Loucy (cell line): ENCODE data around the gene CD248.

Experiments used
- H2AFZ ChIP-seq: fragments of 200-600 bp; sonication (generic); 2 replicates; pipeline ENCODE4 v1.6.0; 2016; ENCODE audit warnings: antibody characterized with exemption, mild to moderate bottlenecking, low read length, moderate library complexity
- H3F3A ChIP-seq: fragments of 200-600 bp; 2 replicates; pipeline ENCODE4 v1.6.0; 2016; ENCODE audit warnings: antibody characterized with exemption, low read depth, mild to moderate bottlenecking
- H3K27me3 ChIP-seq: fragments of 200-600 bp; sonication (generic); 2 replicates; pipeline ENCODE4 v1.6.1; 2014; ENCODE audit warnings: low read length, mild to moderate bottlenecking; ENCODE audit not compliant: insufficient read depth, poor library complexity, severe bottlenecking
- H3K36me3 ChIP-seq: fragments of 200-600 bp; sonication (generic); 2 replicates; pipeline ENCODE4 v1.6.1; 2016; ENCODE audit warnings: low read length; ENCODE audit not compliant: insufficient read depth
- H3K4me1 ChIP-seq: fragments of 200-600 bp; sonication (generic); 2 replicates; pipeline ENCODE4 v1.5.1; 2014; ENCODE audit warnings: low read length, mild to moderate bottlenecking; ENCODE audit not compliant: insufficient read depth, poor library complexity, severe bottlenecking
- H3K4me2 ChIP-seq: fragments of 200-600 bp; sonication (generic); 2 replicates; pipeline ENCODE4 v1.6.0; 2014; ENCODE audit warnings: antibody characterized with exemption, low read length, low read depth, mild to moderate bottlenecking; ENCODE audit not compliant: poor library complexity, severe bottlenecking
- H3K4me3 ChIP-seq: fragments of 200-600 bp; sonication (generic); 2 replicates; pipeline ENCODE4 v1.5.1; 2014; ENCODE audit warnings: low read length, mild to moderate bottlenecking, mixed read lengths; ENCODE audit not compliant: poor library complexity, severe bottlenecking
- H3K79me2 ChIP-seq: fragments of 200-600 bp; sonication (generic); 2 replicates; pipeline ENCODE4 v1.6.1; 2014; ENCODE audit warnings: low read length; ENCODE audit not compliant: insufficient read depth
- H3K9ac ChIP-seq: fragments of 200-600 bp; sonication (generic); 2 replicates; pipeline ENCODE4 v1.6.0; 2014; ENCODE audit warnings: mild to moderate bottlenecking, low read depth, low read length, moderate library complexity; ENCODE audit not compliant: poor library complexity, severe bottlenecking
- H3K9me2 ChIP-seq: fragments of 200-600 bp; sonication (generic); replicated peaks from 2 replicates; pipeline ENCODE4 v1.6.1; 2016; ENCODE audit warnings: low read depth, low read length, mixed read lengths
- H3K9me3 ChIP-seq: fragments of 200-600 bp; sonication (generic); 2 replicates; pipeline ENCODE4 v1.6.1; 2014; ENCODE audit warnings: mild to moderate bottlenecking, antibody characterized with exemption, low read length, low read depth; ENCODE audit not compliant: insufficient read depth
- H4K20me1 ChIP-seq: fragments of 200-600 bp; sonication (generic); 2 replicates; pipeline ENCODE4 v1.6.0; 2014; ENCODE audit warnings: antibody characterized with exemption, low read length, mild to moderate bottlenecking; ENCODE audit not compliant: insufficient read depth, poor library complexity, severe bottlenecking
- CTCF ChIP-seq: fragments of 200-600 bp; sonication (generic); conservative IDR thresholded peaks from 2 replicates; pipeline ENCODE4 v1.5.1; 2014; ENCODE audit warnings: mild to moderate bottlenecking, antibody characterized with exemption, low read length
- EZH2phosphoT487 ChIP-seq: fragments of 200-600 bp; IDR thresholded peaks from 2 replicates; pipeline ENCODE4 v1.6.1; 2018; ENCODE audit warnings: antibody characterized with exemption, mild to moderate bottlenecking, moderate library complexity, borderline replicate concordance

CD248 gene

GRCh38 chr11:66339162-66339675 is 22.4 kb upstream of the CD248 start:
- Histone ChIP-seq H3K4me3 (no peak overlapping the region), H3K9me3 (no peaks in the 10 kb centered on the region), H3K4me2 (no peak overlapping the region), H2AFZ (no peak overlapping the region), H3K79me2 (peaks cover 15% of the 10 kb centered on the region), H3K36me3 (peaks cover 15% of the 10 kb centered on the region; the same call in 1 of the 2 replicates), H3K27me3 (no peaks in the 10 kb centered on the region), H3K4me1 (peaks cover 13% of the 10 kb centered on the region), H3K9ac (no peak overlapping the region), H3F3A (no peaks in the 10 kb centered on the region), H3K9me2 (no peaks in the 10 kb centered on the region), H4K20me1 (peaks cover 1% of the 10 kb centered on the region)
- TF ChIP-seq EZH2phosphoT487 (no peak), CTCF (no peak)

GRCh38 chr11:66338276-66339161 is 21.7 kb upstream of the CD248 start:
- H3K27me3 ChIP-seq = no peaks in the 10 kb centered on the region
- H3F3A ChIP-seq = no peaks in the 10 kb centered on the region
- H3K4me3 ChIP-seq = no peak overlapping the region
- no peak overlapping the region for H2AFZ ChIP-seq
- H4K20me1 ChIP-seq = no peaks in the 10 kb centered on the region
- peaks cover 8% of the 10 kb centered on the region; the same call in 1 of the 2 replicates for H3K79me2 ChIP-seq
- no peak overlapping the region for H3K4me2 ChIP-seq
- no peaks in the 10 kb centered on the region for H3K9me3 ChIP-seq
- H3K9me2 ChIP-seq = no peaks in the 10 kb centered on the region
- peaks cover 8% of the 10 kb centered on the region for H3K4me1 ChIP-seq
- H3K9ac ChIP-seq = no peak overlapping the region
- peaks cover 15% of the 10 kb centered on the region; the same call in 1 of the 2 replicates for H3K36me3 ChIP-seq
- TF ChIP-seq EZH2phosphoT487 = no peak
- TF ChIP-seq CTCF = no peak

GRCh38 chr11:66337103-66337899 is 20.5 kb upstream of the CD248 start:
- TF ChIP-seq CTCF = no peak
- TF ChIP-seq EZH2phosphoT487 = no peak
- Histone ChIP-seq H4K20me1 (no peaks in the 10 kb centered on the region), H3K9ac (peak overlapping the region; percentile 43), H3K9me2 (no peaks in the 10 kb centered on the region), H2AFZ (no peak overlapping the region), H3K4me1 (peaks cover 8% of the 10 kb centered on the region), H3K9me3 (no peaks in the 10 kb centered on the region), H3K4me3 (no peak overlapping the region), H3K27me3 (no peaks in the 10 kb centered on the region), H3F3A (no peaks in the 10 kb centered on the region), H3K36me3 (peaks cover 15% of the 10 kb centered on the region; the same call in 1 of the 2 replicates), H3K4me2 (peak overlapping the region; percentile 54), H3K79me2 (no peaks in the 10 kb centered on the region)
